GM12892 (cell line): ENCODE data around the gene FAM240A.

Experiments
- POLR2A ChIP-seq: IDR thresholded peaks from 2 replicates; pipeline ENCODE4 v1.6.1; 2011; ENCODE audit warnings: low read depth, low read length, control low read depth
- POLR2AphosphoS5 ChIP-seq: IDR thresholded peaks from 2 replicates; pipeline ENCODE4 v1.6.1; 2011; ENCODE audit warnings: low read depth, low read length, control low read depth
- TAF1 ChIP-seq: IDR thresholded peaks from 2 replicates; pipeline ENCODE4 v1.6.1; 2011; ENCODE audit warnings: low read depth, mild to moderate bottlenecking, control low read depth, low read length, borderline replicate concordance

DNA sequence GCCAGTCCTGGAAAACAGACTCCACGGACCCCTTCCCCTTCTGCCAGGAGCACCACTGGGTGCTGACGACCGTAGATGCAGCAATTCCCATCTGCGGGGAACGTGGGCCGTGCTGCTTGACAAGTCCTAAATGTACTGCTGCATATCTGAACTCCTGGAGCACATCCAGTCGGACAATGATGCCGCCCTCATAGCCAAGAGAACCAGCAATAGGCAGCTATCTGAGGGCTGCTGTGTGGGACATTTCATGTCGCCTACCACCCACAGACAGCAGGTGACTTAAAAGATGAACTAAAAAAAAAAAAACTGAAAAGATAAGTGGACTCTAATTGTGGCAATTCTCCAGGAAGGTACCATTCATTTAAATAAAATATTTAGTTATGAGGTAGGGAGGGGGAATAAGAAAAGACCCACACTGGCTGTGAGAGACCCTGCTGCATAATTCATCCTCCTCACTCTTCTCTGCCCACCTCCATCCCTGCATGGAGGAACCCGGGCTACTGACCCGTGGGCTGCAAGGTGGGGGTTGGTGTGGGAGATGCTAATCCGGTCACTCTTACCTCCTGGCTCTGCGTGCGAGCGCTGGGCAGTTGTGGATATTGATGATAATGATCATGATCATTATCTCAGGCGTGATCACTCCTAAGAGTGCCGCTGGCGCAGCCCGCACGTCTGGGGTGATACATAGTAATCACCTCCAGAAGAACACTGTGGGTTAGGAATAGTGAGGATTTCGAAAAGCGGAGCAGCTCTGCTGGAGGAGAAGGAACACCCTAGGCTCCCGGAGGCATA, 52.8 kb downstream of the FAM240A start:
- TF ChIP-seq POLR2AphosphoS5 (no peak), POLR2A (no peak), TAF1 (no peak)
